Measurements from ENCODE around the gene INTS4.
"Not testable (repeated sequence)": the region's sequence is repeated elsewhere in the genome, so short reads cannot be mapped to it uniquely, and the experiment has no call there.

DNA sequence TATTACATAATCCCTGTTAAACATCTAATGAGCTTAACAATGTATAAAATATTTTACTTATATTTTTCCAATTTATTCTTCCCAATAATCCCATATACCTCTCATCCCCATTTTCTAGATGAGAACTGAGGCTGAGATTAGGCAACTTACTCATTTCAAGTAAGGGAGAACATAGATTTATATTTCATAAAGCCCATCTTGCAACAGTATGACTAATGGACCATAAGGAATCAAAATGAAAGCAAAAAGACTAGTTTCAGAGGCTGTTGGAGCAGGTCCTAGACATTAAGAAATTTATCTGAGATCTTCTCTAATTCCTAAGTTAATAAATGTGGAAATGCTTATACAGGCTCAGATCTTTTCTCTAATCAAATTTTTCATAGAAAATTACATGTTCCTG lies 52.0 kb downstream of the INTS4 start:
- TF ChIP-seq, protein P1, sequence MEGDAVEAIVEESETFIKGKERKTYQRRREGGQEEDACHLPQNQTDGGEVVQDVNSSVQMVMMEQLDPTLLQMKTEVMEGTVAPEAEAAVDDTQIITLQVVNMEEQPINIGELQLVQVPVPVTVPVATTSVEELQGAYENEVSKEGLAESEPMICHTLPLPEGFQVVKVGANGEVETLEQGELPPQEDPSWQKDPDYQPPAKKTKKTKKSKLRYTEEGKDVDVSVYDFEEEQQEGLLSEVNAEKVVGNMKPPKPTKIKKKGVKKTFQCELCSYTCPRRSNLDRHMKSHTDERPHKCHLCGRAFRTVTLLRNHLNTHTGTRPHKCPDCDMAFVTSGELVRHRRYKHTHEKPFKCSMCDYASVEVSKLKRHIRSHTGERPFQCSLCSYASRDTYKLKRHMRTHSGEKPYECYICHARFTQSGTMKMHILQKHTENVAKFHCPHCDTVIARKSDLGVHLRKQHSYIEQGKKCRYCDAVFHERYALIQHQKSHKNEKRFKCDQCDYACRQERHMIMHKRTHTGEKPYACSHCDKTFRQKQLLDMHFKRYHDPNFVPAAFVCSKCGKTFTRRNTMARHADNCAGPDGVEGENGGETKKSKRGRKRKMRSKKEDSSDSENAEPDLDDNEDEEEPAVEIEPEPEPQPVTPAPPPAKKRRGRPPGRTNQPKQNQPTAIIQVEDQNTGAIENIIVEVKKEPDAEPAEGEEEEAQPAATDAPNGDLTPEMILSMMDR (IDR thresholded peaks at IDR 0.05) = not testable (repeated sequence)
- not testable (repeated sequence) for TF ChIP-seq POLR2A, POLR2AphosphoS5, EP300 (IDR thresholded peaks at IDR 0.05)
